Measurements from ENCODE around the gene PLCG1. TPM values are rescaled to one million over a fixed set of nuclear protein-coding genes. Genes with fewer than 3 reads are reported as not detected.

Gene PLCG1
- polyA plus RNA-seq, 1 donor (not counting 4 experiments of a cell fraction or from before 2014, with no cell fraction given), result 41.5 TPM

DNA sequence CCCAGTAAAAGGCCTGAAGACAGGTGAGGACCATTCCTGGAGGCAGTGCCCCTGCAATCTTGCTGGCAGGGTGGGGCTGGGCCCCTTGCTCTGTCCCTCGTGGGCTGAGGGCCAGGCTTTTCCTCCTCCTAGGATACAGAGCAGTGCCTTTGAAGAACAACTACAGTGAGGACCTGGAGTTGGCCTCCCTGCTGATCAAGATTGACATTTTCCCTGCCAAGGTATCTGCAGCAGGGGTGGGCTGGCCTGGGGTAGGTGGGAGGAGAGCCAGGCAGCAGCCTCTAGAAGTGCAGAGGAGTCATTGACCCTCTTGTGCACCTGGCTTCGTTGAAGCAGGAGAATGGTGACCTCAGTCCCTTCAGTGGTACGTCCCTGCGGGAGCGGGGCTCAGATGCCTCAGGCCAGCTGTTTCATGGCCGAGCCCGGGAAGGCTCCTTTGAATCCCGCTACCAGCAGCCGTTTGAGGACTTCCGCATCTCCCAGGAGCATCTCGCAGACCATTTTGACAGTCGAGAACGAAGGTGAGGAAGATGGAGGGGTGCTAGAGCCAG, 36.5 kb downstream of the PLCG1 start:
- Histone ChIP-seq H3K9ac (ENCODE audit: control insufficient read depth, extremely low read depth, insufficient read depth, low read length) (no peak overlapping the region), H3K79me2 (ENCODE audit: control insufficient read depth, insufficient read depth, low read length) (peaks cover 2% of the 10 kb centered on the region), H3K36me3 (ENCODE audit: control insufficient read depth in 2 of 2, extremely low read depth in 1 of 2, insufficient read depth in 2 of 2, low read length in 2 of 2) (peaks cover 32 to 46% of the 10 kb centered on the region in 2 experiments), H3K27me3 (ENCODE audit: control insufficient read depth, extremely low read depth, insufficient read depth, low read length) (no peaks in the 10 kb centered on the region), H4K20me1 (ENCODE audit: control insufficient read depth, extremely low read depth, insufficient read depth, low read length) (no peaks in the 10 kb centered on the region), H3K4me3 (ENCODE audit: control insufficient read depth in 2 of 3, extremely low read depth in 1 of 3, insufficient read depth in 2 of 3, low read depth in 1 of 3, low read length in 3 of 3) (no peak overlapping the region), H3K4me2 (ENCODE audit: control insufficient read depth, extremely low read depth, insufficient read depth, low read depth, low read length) (no peak overlapping the region), H3K4me1 (ENCODE audit: control insufficient read depth, extremely low read depth, insufficient read depth, low read length) (peaks cover 58% of the 10 kb centered on the region), H3K27ac (ENCODE audit: control insufficient read depth, insufficient read depth, low read length) (no peak overlapping the region), H3K9me3 (ENCODE audit: control insufficient read depth, low read depth, low read length) (no peaks in the 10 kb centered on the region), H2AFZ (ENCODE audit: control insufficient read depth, low read length) (no peak overlapping the region), H3K9me1 (ENCODE audit: control insufficient read depth, extremely low read depth, insufficient read depth, low read length) (peaks cover 5% of the 10 kb centered on the region)
- FAIRE-seq (no peak), DNase-seq (ENCODE audit: low read depth, low spot score) (no peak)
- dilution Hi-C loops (cut with MboI; ENCODE audit: extremely low pct_ligation_motif_present, low sequenced_read_pairs), result no loop called here
- TF ChIP-seq, protein P1, sequence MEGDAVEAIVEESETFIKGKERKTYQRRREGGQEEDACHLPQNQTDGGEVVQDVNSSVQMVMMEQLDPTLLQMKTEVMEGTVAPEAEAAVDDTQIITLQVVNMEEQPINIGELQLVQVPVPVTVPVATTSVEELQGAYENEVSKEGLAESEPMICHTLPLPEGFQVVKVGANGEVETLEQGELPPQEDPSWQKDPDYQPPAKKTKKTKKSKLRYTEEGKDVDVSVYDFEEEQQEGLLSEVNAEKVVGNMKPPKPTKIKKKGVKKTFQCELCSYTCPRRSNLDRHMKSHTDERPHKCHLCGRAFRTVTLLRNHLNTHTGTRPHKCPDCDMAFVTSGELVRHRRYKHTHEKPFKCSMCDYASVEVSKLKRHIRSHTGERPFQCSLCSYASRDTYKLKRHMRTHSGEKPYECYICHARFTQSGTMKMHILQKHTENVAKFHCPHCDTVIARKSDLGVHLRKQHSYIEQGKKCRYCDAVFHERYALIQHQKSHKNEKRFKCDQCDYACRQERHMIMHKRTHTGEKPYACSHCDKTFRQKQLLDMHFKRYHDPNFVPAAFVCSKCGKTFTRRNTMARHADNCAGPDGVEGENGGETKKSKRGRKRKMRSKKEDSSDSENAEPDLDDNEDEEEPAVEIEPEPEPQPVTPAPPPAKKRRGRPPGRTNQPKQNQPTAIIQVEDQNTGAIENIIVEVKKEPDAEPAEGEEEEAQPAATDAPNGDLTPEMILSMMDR (optimal IDR thresholded peaks at IDR 0.05 in 1 of 3, IDR thresholded peaks at IDR 0.05 in 1 of 3, conservative IDR thresholded peaks at IDR 0.05 in 1 of 3; ENCODE audit: extremely low read depth in 1 of 3, insufficient read depth in 2 of 3, low read length in 3 of 3), result no peak
- no peak for TF ChIP-seq EZH2 (IDR thresholded peaks at IDR 0.05; ENCODE audit: low read length)

DNA sequence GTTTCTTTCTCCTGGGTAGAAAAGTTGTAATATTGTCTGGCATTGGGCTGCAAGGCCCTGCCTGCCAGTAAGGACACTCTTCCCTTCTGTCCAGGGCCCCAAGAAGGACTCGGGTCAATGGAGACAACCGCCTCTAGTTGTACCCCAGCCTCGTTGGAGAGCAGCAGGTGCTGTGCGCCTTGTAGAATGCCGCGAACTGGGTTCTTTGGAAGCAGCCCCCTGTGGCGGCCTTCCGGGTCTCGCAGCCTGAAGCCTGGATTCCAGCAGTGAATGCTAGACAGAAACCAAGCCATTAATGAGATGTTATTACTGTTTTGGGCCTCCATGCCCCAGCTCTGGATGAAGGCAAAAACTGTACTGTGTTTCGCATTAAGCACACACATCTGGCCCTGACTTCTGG, 37.0 kb downstream of the PLCG1 start:
- Histone ChIP-seq H3K9me1 (ENCODE audit: control insufficient read depth, extremely low read depth, insufficient read depth, low read length) (peaks cover 4% of the 10 kb centered on the region), H3K79me2 (ENCODE audit: control insufficient read depth, insufficient read depth, low read length) (peaks cover 2% of the 10 kb centered on the region), H2AFZ (ENCODE audit: control insufficient read depth, low read length) (no peak overlapping the region), H3K4me2 (ENCODE audit: control insufficient read depth, extremely low read depth, insufficient read depth, low read depth, low read length) (no peak overlapping the region), H3K36me3 (ENCODE audit: control insufficient read depth in 2 of 2, extremely low read depth in 1 of 2, insufficient read depth in 2 of 2, low read length in 2 of 2) (peaks cover 28 to 42% of the 10 kb centered on the region in 2 experiments), H3K27ac (ENCODE audit: control insufficient read depth, insufficient read depth, low read length) (no peak overlapping the region), H3K9me3 (ENCODE audit: control insufficient read depth, low read depth, low read length) (no peaks in the 10 kb centered on the region), H3K27me3 (ENCODE audit: control insufficient read depth, extremely low read depth, insufficient read depth, low read length) (no peaks in the 10 kb centered on the region), H4K20me1 (ENCODE audit: control insufficient read depth, extremely low read depth, insufficient read depth, low read length) (no peaks in the 10 kb centered on the region), H3K9ac (ENCODE audit: control insufficient read depth, extremely low read depth, insufficient read depth, low read length) (no peak overlapping the region), H3K4me1 (ENCODE audit: control insufficient read depth, extremely low read depth, insufficient read depth, low read length) (peaks cover 55% of the 10 kb centered on the region), H3K4me3 (ENCODE audit: control insufficient read depth in 2 of 3, extremely low read depth in 1 of 3, insufficient read depth in 2 of 3, low read depth in 1 of 3, low read length in 3 of 3) (no peak overlapping the region)
- DNase-seq (ENCODE audit: low read depth, low spot score) (no peak), FAIRE-seq (no peak)
- dilution Hi-C loops (cut with MboI; ENCODE audit: extremely low pct_ligation_motif_present, low sequenced_read_pairs), result no loop called here
- TF ChIP-seq EZH2 (IDR thresholded peaks at IDR 0.05; ENCODE audit: low read length), result no peak
- TF ChIP-seq, protein P1 (optimal IDR thresholded peaks at IDR 0.05 in 1 of 3, IDR thresholded peaks at IDR 0.05 in 1 of 3, conservative IDR thresholded peaks at IDR 0.05 in 1 of 3; ENCODE audit: extremely low read depth in 1 of 3, insufficient read depth in 2 of 3, low read length in 3 of 3), result no peak
